Nephron progenitor cell (in vitro differentiated cells): ENCODE measurements around the gene DRAM1.
"Not testable (repeated sequence)": the region's sequence is repeated elsewhere in the genome, so short reads cannot be mapped to it uniquely, and the experiment has no call there.

Experiments used
- DNase-seq: peaks from one replicate; pipeline ENCODE4 v3.0.0; 2021
- H3K27ac Mint-ChIP-seq: 2 replicates; pipeline ENCODE4 v1.8.0; 2021; ENCODE audit warnings: mild to moderate bottlenecking, moderate library complexity, mixed read lengths
- H3K27me3 Mint-ChIP-seq: 2 replicates; pipeline ENCODE4 v1.8.0; 2021; ENCODE audit warnings: mild to moderate bottlenecking, low read depth, mixed read lengths; ENCODE audit not compliant: poor library complexity
- H3K36me3 Mint-ChIP-seq: 2 replicates; pipeline ENCODE4 v1.8.0; 2021; ENCODE audit warnings: low read depth, mixed read lengths
- H3K4me1 Mint-ChIP-seq: 2 replicates; pipeline ENCODE4 v1.8.0; 2021; ENCODE audit warnings: mixed read lengths
- H3K4me3 Mint-ChIP-seq: 2 replicates; pipeline ENCODE4 v1.8.0; 2021; ENCODE audit warnings: mild to moderate bottlenecking, moderate library complexity, mixed read lengths
- H3K9me3 Mint-ChIP-seq: 2 replicates; pipeline ENCODE4 v1.8.0; 2021; ENCODE audit warnings: mild to moderate bottlenecking, moderate library complexity, mixed read lengths
- TF ChIP-seq, protein P1 (sequence below): fragments of 200-600 bp; sonication (generic); IDR thresholded peaks from 2 replicates; pipeline ENCODE4 v1.5.0; 2021; ENCODE audit warnings: antibody characterized with exemption

The DRAM1 gene

DNA sequence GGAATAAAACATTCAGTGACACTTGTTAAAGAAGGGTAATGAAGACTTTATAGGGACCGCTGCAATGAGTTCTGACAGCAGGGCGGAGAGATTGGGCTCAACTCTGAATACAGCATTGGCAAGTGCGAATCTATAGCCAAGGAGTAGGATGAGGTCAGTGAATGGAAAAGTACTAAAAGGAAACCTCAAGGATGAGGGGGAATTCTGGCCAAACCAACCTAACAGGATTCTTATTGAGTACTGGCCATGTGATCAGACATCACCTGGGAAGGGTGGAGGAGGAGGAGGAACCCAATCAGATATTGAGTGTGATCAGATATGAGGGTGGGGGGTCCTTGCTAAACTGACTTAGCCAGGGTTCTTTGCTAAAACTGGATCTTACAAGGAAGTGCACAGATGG is 31.0 kb downstream of the DRAM1 start:
- H3K27ac Mint-ChIP-seq, result no peak overlapping the region
- peaks cover 3% of the 10 kb centered on the region for H3K27me3 Mint-ChIP-seq
- H3K36me3 Mint-ChIP-seq, result no peaks in the 10 kb centered on the region
- no peaks in the 10 kb centered on the region for H3K9me3 Mint-ChIP-seq
- TF ChIP-seq, protein P1, sequence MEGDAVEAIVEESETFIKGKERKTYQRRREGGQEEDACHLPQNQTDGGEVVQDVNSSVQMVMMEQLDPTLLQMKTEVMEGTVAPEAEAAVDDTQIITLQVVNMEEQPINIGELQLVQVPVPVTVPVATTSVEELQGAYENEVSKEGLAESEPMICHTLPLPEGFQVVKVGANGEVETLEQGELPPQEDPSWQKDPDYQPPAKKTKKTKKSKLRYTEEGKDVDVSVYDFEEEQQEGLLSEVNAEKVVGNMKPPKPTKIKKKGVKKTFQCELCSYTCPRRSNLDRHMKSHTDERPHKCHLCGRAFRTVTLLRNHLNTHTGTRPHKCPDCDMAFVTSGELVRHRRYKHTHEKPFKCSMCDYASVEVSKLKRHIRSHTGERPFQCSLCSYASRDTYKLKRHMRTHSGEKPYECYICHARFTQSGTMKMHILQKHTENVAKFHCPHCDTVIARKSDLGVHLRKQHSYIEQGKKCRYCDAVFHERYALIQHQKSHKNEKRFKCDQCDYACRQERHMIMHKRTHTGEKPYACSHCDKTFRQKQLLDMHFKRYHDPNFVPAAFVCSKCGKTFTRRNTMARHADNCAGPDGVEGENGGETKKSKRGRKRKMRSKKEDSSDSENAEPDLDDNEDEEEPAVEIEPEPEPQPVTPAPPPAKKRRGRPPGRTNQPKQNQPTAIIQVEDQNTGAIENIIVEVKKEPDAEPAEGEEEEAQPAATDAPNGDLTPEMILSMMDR, result no peak
- no peak for DNase-seq
- H3K4me1 Mint-ChIP-seq, result no peaks in the 10 kb centered on the region
- no peak overlapping the region for H3K4me3 Mint-ChIP-seq

DNA sequence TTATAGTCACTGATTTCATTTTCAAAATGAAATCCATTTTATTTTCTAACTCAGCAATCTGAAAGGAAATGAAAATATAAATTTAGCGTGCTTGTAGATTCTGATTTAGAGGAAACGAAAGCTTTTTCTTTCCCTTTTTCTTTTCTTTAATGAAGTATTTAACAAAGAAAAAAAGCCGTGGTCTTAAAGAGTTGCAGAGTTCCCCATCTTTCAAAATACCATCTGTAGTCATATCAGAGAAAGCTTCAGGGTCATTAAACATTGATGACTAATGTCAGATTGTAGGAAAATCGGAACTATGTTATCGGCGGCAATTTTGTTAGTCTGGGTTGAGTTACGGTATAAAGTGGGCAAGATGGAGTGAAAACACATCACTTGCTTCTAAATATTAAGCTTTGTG is 32.3 kb downstream of the DRAM1 start:
- no peak for DNase-seq
- peaks cover 3% of the 10 kb centered on the region for H3K27me3 Mint-ChIP-seq
- no peak overlapping the region for H3K4me3 Mint-ChIP-seq
- H3K27ac Mint-ChIP-seq, result no peak overlapping the region
- TF ChIP-seq, protein P1, result no peak
- no peaks in the 10 kb centered on the region for H3K4me1 Mint-ChIP-seq
- H3K9me3 Mint-ChIP-seq, result no peaks in the 10 kb centered on the region
- H3K36me3 Mint-ChIP-seq, result no peaks in the 10 kb centered on the region

DNA sequence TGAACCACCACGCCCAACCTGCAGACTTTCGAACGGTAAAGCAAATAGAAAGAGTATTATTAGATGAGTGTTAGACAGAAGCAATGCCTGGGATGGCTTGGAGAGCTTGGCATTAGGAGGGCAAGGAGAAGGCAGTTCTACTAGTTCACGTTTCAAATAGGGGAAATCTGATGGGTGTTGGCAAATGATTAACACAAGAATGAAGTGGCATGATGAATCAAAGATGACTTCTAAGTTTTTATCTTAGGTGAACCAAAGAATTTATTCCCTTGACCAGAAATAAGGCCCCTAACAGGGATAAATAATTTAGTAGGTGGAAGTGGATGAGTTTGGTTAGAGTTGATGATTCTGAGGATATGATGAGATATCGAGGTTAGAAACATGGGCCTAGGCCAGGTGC is 38.5 kb downstream of the DRAM1 start:
- H3K4me1 Mint-ChIP-seq, result no peaks in the 10 kb centered on the region

DNA sequence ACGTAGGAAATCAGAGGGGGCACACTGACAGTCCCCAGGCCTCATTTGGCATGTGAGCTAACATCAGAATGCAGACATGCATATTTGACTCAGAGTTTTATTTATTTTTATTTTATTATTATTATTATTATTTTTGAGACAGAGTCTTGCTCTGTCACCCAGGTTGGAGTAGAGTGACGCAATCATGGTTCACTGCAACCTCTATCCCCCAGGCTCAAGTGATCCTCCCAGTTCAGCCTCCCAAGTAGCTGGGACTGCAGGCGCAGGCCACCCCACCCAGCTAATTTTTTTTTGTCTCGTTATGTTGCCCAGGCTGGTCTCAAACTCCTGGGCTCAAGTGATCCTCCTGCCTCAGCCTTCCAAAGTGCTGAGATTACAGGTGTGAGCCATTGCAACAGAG is 41.4 kb downstream of the DRAM1 start:
- not testable (repeated sequence) for DNase-seq, H3K4me3 Mint-ChIP-seq, H3K4me1 Mint-ChIP-seq, H3K36me3 Mint-ChIP-seq, H3K9me3 Mint-ChIP-seq, H3K27ac Mint-ChIP-seq
- H3K27me3 Mint-ChIP-seq, result peaks cover 13% of the 10 kb centered on the region

More for the DNA sequence above, 38.5 kb downstream of the DRAM1 start:
- no peak for DNase-seq
- TF ChIP-seq, protein P1, result no peak
- H3K4me3 Mint-ChIP-seq, result no peak overlapping the region
- H3K27ac Mint-ChIP-seq, result no peak overlapping the region
- no peaks in the 10 kb centered on the region for H3K36me3 Mint-ChIP-seq
- H3K9me3 Mint-ChIP-seq, result no peaks in the 10 kb centered on the region
- H3K27me3 Mint-ChIP-seq, result peaks cover 13% of the 10 kb centered on the region

DNA sequence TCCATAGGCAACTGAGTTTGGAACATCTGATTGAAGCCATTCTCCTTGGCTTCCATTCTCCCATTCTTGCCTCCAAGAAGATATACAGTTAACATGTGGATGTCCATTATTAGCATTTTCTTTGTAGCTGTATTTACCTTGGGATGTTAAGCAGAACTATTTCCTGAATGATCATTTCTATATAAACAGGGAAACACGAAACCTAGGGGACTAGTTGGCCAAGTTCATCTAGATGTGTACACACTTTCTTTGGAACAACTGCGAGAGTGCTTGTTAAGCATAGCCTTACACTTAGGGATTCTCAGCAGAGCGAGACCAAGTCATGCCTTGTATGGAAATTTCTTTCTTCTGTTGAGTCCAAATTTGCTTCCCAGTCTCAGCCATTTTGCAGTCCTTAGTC is 42.1 kb downstream of the DRAM1 start:
- DNase-seq, result no peak
- Mint-ChIP-seq H3K27ac (no peak overlapping the region), H3K9me3 (no peaks in the 10 kb centered on the region), H3K4me3 (no peak overlapping the region), H3K27me3 (peaks cover 13% of the 10 kb centered on the region), H3K4me1 (no peaks in the 10 kb centered on the region), H3K36me3 (no peaks in the 10 kb centered on the region)
- TF ChIP-seq, protein P1, result no peak

DNA sequence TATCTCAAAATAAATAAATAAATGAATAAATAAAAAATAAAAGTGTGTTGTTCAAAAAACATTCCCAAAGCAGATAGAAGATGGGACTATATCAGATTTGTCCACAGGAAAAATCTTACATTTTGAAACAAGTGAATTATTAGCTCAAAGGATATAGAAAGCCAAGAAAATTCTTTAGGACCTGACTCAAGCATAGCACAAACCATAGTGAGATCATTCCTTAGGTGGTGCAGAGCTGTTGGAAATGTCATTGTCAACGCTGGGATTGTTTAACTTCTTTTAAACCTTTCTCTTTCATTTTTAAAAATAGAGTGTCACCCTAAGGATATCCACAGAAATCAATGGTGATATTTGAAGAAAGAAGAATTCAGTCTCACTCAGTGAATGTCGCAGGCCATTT is 43.5 kb downstream of the DRAM1 start:
- no peaks in the 10 kb centered on the region for H3K9me3 Mint-ChIP-seq
- DNase-seq, result no peak
- H3K4me1 Mint-ChIP-seq, result no peaks in the 10 kb centered on the region
- TF ChIP-seq, protein P1, result no peak
- H3K27ac Mint-ChIP-seq, result no peak overlapping the region
- no peak overlapping the region for H3K4me3 Mint-ChIP-seq
- H3K27me3 Mint-ChIP-seq, result peaks cover 13% of the 10 kb centered on the region
- no peaks in the 10 kb centered on the region for H3K36me3 Mint-ChIP-seq
